IMR-90 (cell line): ENCODE data around the gene PCDHGA9. TPM values are rescaled to one million over a fixed set of nuclear protein-coding genes. Genes with fewer than 3 reads are reported as not detected.

Experiments used
- ATAC-seq: fragments of 200-7000 bp; cut with Tn5 transposase; 2 replicates; pipeline ENCODE4 v1.9.1; 2020; ENCODE audit warnings: low read depth, mild to moderate bottlenecking, moderate library complexity
- BruUV-seq: library from RNA; stranded (reverse); fragments of 400-500 nt; replicated peaks from 2 replicates; lab custom pipeline; 2021; lab: Mats Ljungman, UMichigan
- CTCF ChIA-PET: fragments of 300-600 bp; formaldehyde crosslinking; extraction: SDS; loops from one replicate; lab custom pipeline; 2021; ENCODE audit warnings: antibody characterized with exemption; lab: Yijun Ruan, JAX
- POLR2A ChIA-PET: fragments of 300-600 bp; sonication (Branson Sonifier 250); formaldehyde crosslinking; loops from one replicate; lab custom pipeline; 2022; ENCODE audit warnings: antibody characterized with exemption; ENCODE audit not compliant: unreplicated experiment; lab: Charles Lee
- DNase-seq: peaks from one replicate; pipeline ENCODE4 v3.0.0; 2013
- H2AFZ ChIP-seq: replicated peaks from 2 replicates; pipeline ENCODE3; 2013; ENCODE audit warnings: low read length, mild to moderate bottlenecking; ENCODE audit not compliant: poor library complexity
- H2AK5ac ChIP-seq: 2 replicates; pipeline ENCODE4 v1.6.1; 2013; ENCODE audit warnings: low read depth, low read length, inconsistent platforms
- H2AK9ac ChIP-seq: replicated peaks from 2 replicates; pipeline ENCODE3; 2013; ENCODE audit warnings: mild to moderate bottlenecking, low read depth, low read length, moderate library complexity; ENCODE audit not compliant: poor library complexity
- H2BK120ac ChIP-seq: 2 replicates; pipeline ENCODE4 v1.6.1; 2013; ENCODE audit warnings: low read depth, low read length, inconsistent platforms
- H2BK15ac ChIP-seq: 3 replicates; pipeline ENCODE4 v1.6.1; 2013; ENCODE audit warnings: low read depth, low read length, inconsistent platforms
- H2BK20ac ChIP-seq: 2 replicates; pipeline ENCODE4 v1.6.1; 2013; ENCODE audit warnings: low read depth, mild to moderate bottlenecking, inconsistent platforms, low read length, moderate library complexity
- H2BK5ac ChIP-seq: 2 replicates; pipeline ENCODE4 v1.6.1; 2013; ENCODE audit warnings: mild to moderate bottlenecking, low read depth, low read length, inconsistent platforms; ENCODE audit not compliant: poor library complexity, severe bottlenecking
- H3K14ac ChIP-seq: replicated peaks from 2 replicates; pipeline ENCODE4 v1.6.1; 2013; ENCODE audit warnings: low read depth, low read length, inconsistent platforms
- H3K18ac ChIP-seq: 2 replicates; pipeline ENCODE4 v1.6.1; 2013; ENCODE audit warnings: low read depth, low read length, control low read depth
- H3K23ac ChIP-seq: 2 replicates; pipeline ENCODE4 v1.6.1; 2013; ENCODE audit warnings: low read depth, low read length, inconsistent platforms
- H3K27ac ChIP-seq: 2 replicates; pipeline ENCODE4 v1.5.1; 2013; ENCODE audit warnings: mild to moderate bottlenecking, control low read depth, low read length; ENCODE audit not compliant: insufficient read depth
- H3K27me3 ChIP-seq: 2 replicates; pipeline ENCODE4 v1.6.1; 2013; ENCODE audit warnings: low read length; ENCODE audit not compliant: control insufficient read depth, insufficient read depth
- H3K36me3 ChIP-seq: 2 replicates; pipeline ENCODE4 v1.6.1; 2013; ENCODE audit warnings: low read length, mixed read lengths; ENCODE audit not compliant: control insufficient read depth, insufficient read depth
- H3K4ac ChIP-seq: 2 replicates; pipeline ENCODE4 v1.6.1; 2013; ENCODE audit warnings: low read depth, low read length, inconsistent platforms
- H3K4me1 ChIP-seq: 2 replicates; pipeline ENCODE4 v1.6.1; 2013; ENCODE audit warnings: low read length, mixed read lengths; ENCODE audit not compliant: control insufficient read depth, insufficient read depth
- H3K4me2 ChIP-seq: 2 replicates; pipeline ENCODE4 v1.6.1; 2013; ENCODE audit warnings: low read depth, mild to moderate bottlenecking, control low read depth, low read length, moderate library complexity
- H3K4me3 ChIP-seq: 2 replicates; pipeline ENCODE4 v1.5.1; 2013; ENCODE audit warnings: low read depth, mild to moderate bottlenecking, control low read depth, low read length, moderate library complexity; ENCODE audit not compliant: insufficient read depth
- H3K56ac ChIP-seq: 2 replicates; pipeline ENCODE4 v1.6.1; 2013; ENCODE audit warnings: low read length, inconsistent platforms; ENCODE audit not compliant: insufficient read depth; ENCODE audit errors: extremely low read depth
- H3K79me1 ChIP-seq, 2 experiments: 2 replicates each; pipeline ENCODE4 v1.6.1; 2013; ENCODE audit warnings: low read length in 2 of 2, inconsistent platforms in 1 of 2, low read depth in 1 of 2
- H3K9ac ChIP-seq: 2 replicates; pipeline ENCODE4 v1.6.1; 2013; ENCODE audit warnings: low read depth, low read length, control low read depth
- H3K9me1 ChIP-seq: 2 replicates; pipeline ENCODE4 v1.6.1; 2013; ENCODE audit warnings: low read length, inconsistent platforms; ENCODE audit not compliant: insufficient read depth
- H3K9me3 ChIP-seq: 2 replicates; pipeline ENCODE4 v1.6.1; 2013; ENCODE audit warnings: low read length; ENCODE audit not compliant: control insufficient read depth, insufficient read depth
- H4K20me1 ChIP-seq: 2 replicates; pipeline ENCODE4 v1.6.1; 2013; ENCODE audit warnings: low read length, inconsistent platforms; ENCODE audit not compliant: insufficient read depth
- H4K5ac ChIP-seq: 2 replicates; pipeline ENCODE4 v1.6.1; 2013; ENCODE audit warnings: mild to moderate bottlenecking, low read depth, low read length, control low read depth
- H4K8ac ChIP-seq, 2 experiments: 2 replicates each; pipeline ENCODE4 v1.6.1; 2013; ENCODE audit warnings: low read depth in 2 of 2, low read length in 2 of 2, control low read depth in 1 of 2, inconsistent platforms in 1 of 2
- H4K91ac ChIP-seq: 2 replicates; pipeline ENCODE4 v1.6.1; 2013; ENCODE audit warnings: low read depth, low read length, inconsistent platforms; ENCODE audit not compliant: insufficient read depth
- BHLHE40 ChIP-seq: fragments of 150-350 bp; IDR thresholded peaks from 2 replicates; pipeline ENCODE4 v1.6.1; 2016; ENCODE audit warnings: mild to moderate bottlenecking, low read depth, low read length
- CHD1 ChIP-seq: IDR thresholded peaks from 2 replicates; pipeline ENCODE4 v1.6.1; 2012; ENCODE audit warnings: low read depth, low read length, improper control_type of control experiment
- MAFK ChIP-seq: IDR thresholded peaks from 2 replicates; pipeline ENCODE4 v1.6.1; 2012; ENCODE audit warnings: low read depth, low read length, improper control_type of control experiment
- MAZ ChIP-seq: IDR thresholded peaks from 2 replicates; pipeline ENCODE4 v1.6.1; 2012; ENCODE audit warnings: low read depth, mild to moderate bottlenecking, low read length, improper control_type of control experiment, moderate library complexity, borderline replicate concordance
- NFE2L2 ChIP-seq: fragments of 150-350 bp; IDR thresholded peaks from 2 replicates; pipeline ENCODE4 v1.6.1; 2016; ENCODE audit warnings: low read depth, mild to moderate bottlenecking, low read length
- RFX5 ChIP-seq: IDR thresholded peaks from 2 replicates; pipeline ENCODE4 v1.8.0; 2012; ENCODE audit warnings: low read depth, mild to moderate bottlenecking, low read length, moderate library complexity
- WGBS, 2 experiments: methylation state at CpG; one replicate each; pipeline versions ENCODE4 v1.1.5 to v1.1.7; 2013; ENCODE audit warnings: missing lambda C conversion rate in 2 of 2; ENCODE audit not compliant: insufficient read length in 1 of 2; ENCODE audit errors: extremely low coverage in 2 of 2; 5-methylcytosine and 5-hydroxymethylcytosine counted together
- dilution Hi-C: fragments of 300-500 bp; cut with HindIII; formaldehyde crosslinking; loops from one replicate; pipeline ENCODE4 v1.14.3; 2018; ENCODE audit warnings: low sequenced_read_pairs; ENCODE audit not compliant: unreplicated experiment
- in situ Hi-C: fragments of 300-500 bp; cut with MboI; formaldehyde crosslinking; loops from 3 replicates; pipeline ENCODE4 v1.14.3; 2019; ENCODE audit warnings: low sequenced_read_pairs, inconsistent platforms, mixed read lengths
- intact Hi-C: fragments of 100-400 bp; cut with micrococcal nuclease; formaldehyde crosslinking; loops from 2 replicates; pipeline ENCODE4 v1.10.0; 2022
- polyA plus RNA-seq, 3 experiments: library from polyadenylated mRNA; depleted of rRNA; stranded (reverse); fragments of >200 nt; gene quantifications; 2 replicates each; pipeline ENCODE4 v1.2.3, GENCODE V29; 2012; ENCODE audit warnings: low replicate concordance in 1 of 3
- total RNA-seq: library from RNA; depleted of rRNA; stranded (reverse); fragments of >200 nt; gene quantifications from 2 replicates; pipeline ENCODE4 v1.2.3, GENCODE V29; 2012
- TF ChIP-seq, protein P1 (sequence below): conservative IDR thresholded peaks from 2 replicates; pipeline ENCODE4 v1.5.1; 2012; ENCODE audit warnings: mild to moderate bottlenecking, low read depth, low read length, improper control_type of control experiment

Gene PCDHGA9
- total and polyA plus RNA-seq, 2 of the 4 experiments (the other 2 are of a cell fraction): 1.8 to 4.5 TPM

DNA sequence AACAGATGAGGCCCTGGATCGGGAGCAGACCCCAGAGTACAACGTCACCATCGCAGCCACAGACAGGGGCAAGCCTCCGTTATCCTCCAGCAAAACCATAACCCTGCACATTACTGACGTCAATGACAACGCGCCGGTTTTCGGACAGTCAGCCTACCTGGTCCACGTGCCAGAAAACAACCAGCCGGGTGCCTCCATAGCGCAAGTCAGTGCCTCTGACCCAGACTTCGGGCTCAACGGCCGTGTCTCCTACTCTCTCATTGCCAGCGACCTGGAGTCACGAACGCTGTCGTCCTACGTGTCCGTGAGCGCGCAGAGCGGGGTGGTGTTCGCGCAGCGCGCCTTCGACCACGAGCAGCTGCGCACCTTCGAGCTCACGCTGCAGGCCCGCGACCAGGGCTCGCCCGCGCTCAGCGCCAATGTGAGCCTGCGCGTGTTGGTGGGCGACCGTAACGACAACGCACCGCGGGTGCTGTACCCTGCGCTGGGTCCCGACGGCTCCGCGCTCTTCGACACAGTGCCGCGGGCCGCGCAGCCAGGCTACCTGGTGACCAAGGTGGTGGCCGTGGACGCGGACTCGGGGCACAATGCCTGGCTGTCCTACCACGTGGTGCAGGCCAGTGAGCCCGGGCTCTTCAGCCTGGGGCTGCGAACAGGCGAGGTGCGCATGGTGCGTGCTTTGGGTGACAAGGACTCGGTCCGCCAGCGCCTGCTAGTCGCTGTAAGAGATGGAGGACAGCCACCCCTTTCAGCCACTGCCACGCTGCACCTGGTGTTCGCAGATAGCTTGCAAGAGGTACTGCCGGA, 16.7 kb downstream of the PCDHGA9 start:
- ChIA-PET CTCF (interaction anchor here (1.3 to 3.8 kb wide), 3 partner anchors 105 to 141 kb away, joined by 5 to 34 read pairs (median 19); no protein-coding TSS in a partner anchor), POLR2A (no interaction called here)
- H2AK9ac ChIP-seq: no peak overlapping the region
- no peaks in the 10 kb centered on the region for H3K4me1 ChIP-seq
- no peak overlapping the region for H2BK5ac ChIP-seq
- no peak overlapping the region for H2BK20ac ChIP-seq
- H3K4ac ChIP-seq: no peak overlapping the region
- no peak overlapping the region for H3K4me3 ChIP-seq
- H3K23ac ChIP-seq: no peak overlapping the region
- H4K5ac ChIP-seq: no peak overlapping the region
- no peak overlapping the region for H3K9ac ChIP-seq
- intact Hi-C loops (loop anchor here (5.0 kb wide), 1 partner anchor 58 kb away; the partner anchor contains the start of gene PCDHGC3), dilution Hi-C loops (no loop called here), in situ Hi-C loops (loop anchor here (5.0 kb wide), 1 partner anchor 143 kb away; no protein-coding TSS in a partner anchor)
- no peak overlapping the region for H3K27ac ChIP-seq
- H2AK5ac ChIP-seq: no peak overlapping the region
- H3K9me1 ChIP-seq: no peaks in the 10 kb centered on the region
- H3K18ac ChIP-seq: no peak overlapping the region
- H3K56ac ChIP-seq: no peak overlapping the region
- no TSS peak for BruUV-seq
- no peaks in the 10 kb centered on the region for H3K27me3 ChIP-seq
- H3K36me3 ChIP-seq: peaks cover 29% of the 10 kb centered on the region
- DNase-seq: no peak
- WGBS, 2 experiments: 50% methylated on average over 58 of the region's 74 CpGs; no CpG with 5 or more reads in 1 of the 2 experiments
- H2BK120ac ChIP-seq: no peak overlapping the region
- H3K9me3 ChIP-seq: peaks cover 53% of the 10 kb centered on the region
- no peak overlapping the region for H4K8ac ChIP-seq
- peaks cover 23 to 25% of the 10 kb centered on the region in 2 experiments for H3K79me1 ChIP-seq
- TF ChIP-seq MAFK (no peak), NFE2L2 (no peak), CHD1 (no peak), MAZ (no peak), BHLHE40 (no peak), RFX5 (no peak)
- TF ChIP-seq, protein P1, sequence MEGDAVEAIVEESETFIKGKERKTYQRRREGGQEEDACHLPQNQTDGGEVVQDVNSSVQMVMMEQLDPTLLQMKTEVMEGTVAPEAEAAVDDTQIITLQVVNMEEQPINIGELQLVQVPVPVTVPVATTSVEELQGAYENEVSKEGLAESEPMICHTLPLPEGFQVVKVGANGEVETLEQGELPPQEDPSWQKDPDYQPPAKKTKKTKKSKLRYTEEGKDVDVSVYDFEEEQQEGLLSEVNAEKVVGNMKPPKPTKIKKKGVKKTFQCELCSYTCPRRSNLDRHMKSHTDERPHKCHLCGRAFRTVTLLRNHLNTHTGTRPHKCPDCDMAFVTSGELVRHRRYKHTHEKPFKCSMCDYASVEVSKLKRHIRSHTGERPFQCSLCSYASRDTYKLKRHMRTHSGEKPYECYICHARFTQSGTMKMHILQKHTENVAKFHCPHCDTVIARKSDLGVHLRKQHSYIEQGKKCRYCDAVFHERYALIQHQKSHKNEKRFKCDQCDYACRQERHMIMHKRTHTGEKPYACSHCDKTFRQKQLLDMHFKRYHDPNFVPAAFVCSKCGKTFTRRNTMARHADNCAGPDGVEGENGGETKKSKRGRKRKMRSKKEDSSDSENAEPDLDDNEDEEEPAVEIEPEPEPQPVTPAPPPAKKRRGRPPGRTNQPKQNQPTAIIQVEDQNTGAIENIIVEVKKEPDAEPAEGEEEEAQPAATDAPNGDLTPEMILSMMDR: no peak
- no peak overlapping the region for H4K91ac ChIP-seq
- H2BK15ac ChIP-seq: no peak overlapping the region
- H3K4me2 ChIP-seq: no peak overlapping the region
- H4K20me1 ChIP-seq: no peaks in the 10 kb centered on the region
- ATAC-seq: no peak
- H3K14ac ChIP-seq: no peak overlapping the region
- peak overlapping the region; percentile 25 for H2AFZ ChIP-seq
